GM23338 (cell line): ENCODE data around the gene SNRPA1. TPM values are rescaled to one million over a fixed set of nuclear protein-coding genes. Genes with fewer than 3 reads are reported as not detected.

Experiments used
- ATAC-seq: fragments of 200-7000 bp; cut with Tn5 transposase; 3 replicates; pipeline ENCODE4 v1.9.1; 2020
- DNase-seq: peaks from one replicate; pipeline ENCODE4 v3.0.0-alpha.2; 2015; ENCODE audit warnings: low spot score
- H2AFZ ChIP-seq: fragments of 200-600 bp; sonication (generic); 2 replicates; pipeline ENCODE4 v1.8.0; 2016; ENCODE audit warnings: antibody characterized with exemption, mild to moderate bottlenecking, moderate library complexity
- H3F3A ChIP-seq: fragments of 200-600 bp; sonication (generic); replicated peaks from 2 replicates; pipeline ENCODE4 v1.8.0; 2017; ENCODE audit warnings: antibody characterized with exemption, mixed run types, low read depth
- H3K27ac ChIP-seq: fragments of 200-600 bp; sonication (generic); 2 replicates; pipeline ENCODE4 v1.6.1; 2016; ENCODE audit warnings: low read depth
- H3K27me3 ChIP-seq: fragments of 200-600 bp; sonication (generic); 2 replicates; pipeline ENCODE4 v1.8.0; 2016; ENCODE audit warnings: mild to moderate bottlenecking, mixed run types, moderate library complexity; ENCODE audit not compliant: insufficient read depth
- H3K36me3 ChIP-seq: fragments of 200-600 bp; sonication (generic); 2 replicates; pipeline ENCODE4 v1.8.0; 2016; ENCODE audit warnings: mild to moderate bottlenecking; ENCODE audit not compliant: insufficient read depth
- H3K4me1 ChIP-seq: fragments of 200-600 bp; sonication (generic); 2 replicates; pipeline ENCODE4 v1.8.0; 2016; ENCODE audit warnings: mild to moderate bottlenecking, moderate library complexity; ENCODE audit not compliant: insufficient read depth
- H3K4me2 ChIP-seq: fragments of 200-600 bp; sonication (generic); 2 replicates; pipeline ENCODE4 v1.7.1; 2017; ENCODE audit warnings: mixed run types
- H3K4me3 ChIP-seq: fragments of 200-600 bp; sonication (generic); 2 replicates; pipeline ENCODE4 v1.6.1; 2016; ENCODE audit warnings: mixed run types
- H3K79me2 ChIP-seq: fragments of 200-600 bp; sonication (generic); replicated peaks from 2 replicates; pipeline ENCODE4 v1.8.0; 2017; ENCODE audit warnings: mild to moderate bottlenecking; ENCODE audit not compliant: insufficient read depth
- H3K9me2 ChIP-seq: fragments of 200-600 bp; sonication (generic); 2 replicates; pipeline ENCODE4 v1.8.0; 2017; ENCODE audit not compliant: insufficient read depth
- H4K20me1 ChIP-seq: fragments of 200-600 bp; sonication (generic); replicated peaks from 2 replicates; pipeline ENCODE4 v1.8.0; 2017; ENCODE audit warnings: mild to moderate bottlenecking; ENCODE audit not compliant: insufficient read depth
- H3K27ac Mint-ChIP-seq: 2 replicates; pipeline ENCODE4 v1.8.0; 2020; ENCODE audit warnings: inconsistent platforms, mild to moderate bottlenecking, moderate library complexity, mixed read lengths
- H3K27me3 Mint-ChIP-seq: 3 replicates; pipeline ENCODE4 v1.8.0; 2022; ENCODE audit warnings: low read depth, mild to moderate bottlenecking, moderate library complexity, mixed read lengths, inconsistent platforms; ENCODE audit not compliant: insufficient read depth, poor library complexity
- H3K36me3 Mint-ChIP-seq: 3 replicates; pipeline ENCODE4 v1.8.0; 2021; ENCODE audit warnings: low read depth, mild to moderate bottlenecking, inconsistent platforms, moderate library complexity, mixed read lengths
- H3K4me1 Mint-ChIP-seq: 3 replicates; pipeline ENCODE4 v1.8.0; 2020; ENCODE audit warnings: mild to moderate bottlenecking, inconsistent platforms, mixed read lengths
- H3K4me3 Mint-ChIP-seq: 3 replicates; pipeline ENCODE4 v1.8.0; 2021; ENCODE audit warnings: moderate library complexity, mild to moderate bottlenecking, inconsistent platforms, mixed read lengths
- H3K9me3 Mint-ChIP-seq: 3 replicates; pipeline ENCODE4 v1.8.0; 2020; ENCODE audit warnings: moderate library complexity, mild to moderate bottlenecking, inconsistent platforms, mixed read lengths
- CREB1 ChIP-seq: fragments of 250-450 bp; sonication (Bioruptor Pico); IDR thresholded peaks from 2 replicates; pipeline ENCODE4 v1.5.0; 2020; ENCODE audit warnings: low read depth, mild to moderate bottlenecking, moderate library complexity
- CTCF ChIP-seq, 2 experiments: fragments of 200-600 bp in 1 of 2; sonication (generic) in 1 of 2; conservative IDR thresholded peaks; 2 replicates each; pipeline versions ENCODE4 v1.5.1 to v1.6.1; 2016 to 2017; ENCODE audit warnings: antibody characterized with exemption in 2 of 2, low read depth in 2 of 2, mild to moderate bottlenecking in 2 of 2, moderate library complexity in 1 of 2
- ETS1 ChIP-seq: IDR thresholded peaks from 2 replicates; pipeline ENCODE4 v1.6.1; 2016; ENCODE audit warnings: antibody characterized with exemption
- EZH2 ChIP-seq: fragments of 200-600 bp; sonication (generic); IDR thresholded peaks from one replicate; pipeline ENCODE4 v1.8.0; 2017; ENCODE audit warnings: antibody characterized with exemption, mild to moderate bottlenecking, low read depth; ENCODE audit not compliant: unreplicated experiment
- EZH2phosphoT487 ChIP-seq: fragments of 200-600 bp; sonication (generic); IDR thresholded peaks from one replicate; pipeline ENCODE4 v1.8.1; 2018; ENCODE audit warnings: antibody characterized with exemption; ENCODE audit not compliant: unreplicated experiment
- JUNB ChIP-seq: IDR thresholded peaks from one replicate; pipeline ENCODE4 v1.6.1; 2016; ENCODE audit warnings: antibody characterized with exemption; ENCODE audit not compliant: unreplicated experiment
- NANOG ChIP-seq: IDR thresholded peaks from 2 replicates; pipeline ENCODE4 v1.6.1; 2016; ENCODE audit warnings: antibody characterized with exemption, borderline replicate concordance
- POLR2AphosphoS5 ChIP-seq: IDR thresholded peaks from 2 replicates; pipeline ENCODE4 v1.6.1; 2016; ENCODE audit warnings: antibody characterized with exemption, low read depth
- REST ChIP-seq: IDR thresholded peaks from one replicate; pipeline ENCODE4 v1.6.1; 2018; ENCODE audit warnings: antibody characterized with exemption; ENCODE audit not compliant: unreplicated experiment
- STAT1 ChIP-seq: IDR thresholded peaks from one replicate; pipeline ENCODE4 v1.6.1; 2016; ENCODE audit warnings: antibody characterized with exemption; ENCODE audit not compliant: unreplicated experiment
- ZNF114 ChIP-seq: fragments of 250-450 bp; sonication (Bioruptor Pico); IDR thresholded peaks from 2 replicates; pipeline ENCODE4 v1.5.0; 2020; ENCODE audit warnings: mild to moderate bottlenecking, moderate library complexity
- ZNF331 ChIP-seq: fragments of 250-450 bp; sonication (Bioruptor Pico); IDR thresholded peaks from 2 replicates; pipeline ENCODE4 v1.5.0; 2020; ENCODE audit warnings: low read depth, mild to moderate bottlenecking, moderate library complexity
- ZNF462 ChIP-seq: fragments of 250-450 bp; sonication (Bioruptor Pico); IDR thresholded peaks from 2 replicates; pipeline ENCODE4 v1.5.0; 2020; ENCODE audit warnings: mild to moderate bottlenecking, moderate library complexity
- polyA plus RNA-seq: library from polyadenylated mRNA; unstranded; fragments of >200 nt; fragmentation: Nextera tagmentation; extraction: Ambion mirVana; gene quantifications from 2 replicates; pipeline ENCODE4 v1.2.1, GENCODE V29; 2016
- total RNA-seq: library from RNA; depleted of rRNA; stranded (reverse); fragments of >200 nt; shearing (Covaris generic); gene quantifications from 2 replicates; pipeline ENCODE4 v1.2.3, GENCODE V29; 2014

The SNRPA1 gene
- total and polyA plus RNA-seq, 2 experiments from 2014 or later = 170 to 361 TPM

GRCh38 chr15:101277943-101278564 lies 17.0 kb downstream of the SNRPA1 start:
- Histone ChIP-seq H3K9me2 (no peaks in the 10 kb centered on the region), H3K4me3 (peak overlapping the region; percentile 100), H3K4me1 (peaks cover 8% of the 10 kb centered on the region), H3K79me2 (peaks cover 19% of the 10 kb centered on the region), H3K27ac (no peak overlapping the region), H4K20me1 (peaks cover 11% of the 10 kb centered on the region), H3K4me2 (peak overlapping the region; percentile 100), H3K36me3 (peaks cover 40% of the 10 kb centered on the region), H2AFZ (peak overlapping the region; percentile 92; the same call in 1 of the 2 replicates), H3K27me3 (no peaks in the 10 kb centered on the region), H3F3A (peaks cover 44% of the 10 kb centered on the region)
- Mint-ChIP-seq H3K4me3 (peak overlapping the region; percentile 83), H3K27ac (no peak overlapping the region), H3K36me3 (peaks cover 52% of the 10 kb centered on the region), H3K9me3 (no peaks in the 10 kb centered on the region), H3K4me1 (peaks cover 7% of the 10 kb centered on the region; the same call in 2 of the 3 replicates), H3K27me3 (peaks cover 9% of the 10 kb centered on the region)
- ATAC-seq (no peak), DNase-seq (peak; percentile 29)
- TF ChIP-seq ZNF114 (CRISPR knock-in tag) = no peak
- no peak for TF ChIP-seq REST
- no peak for TF ChIP-seq CTCF (conservative IDR thresholded peaks at IDR 0.05; ENCODE audit: low read depth in 2 of 2)
- TF ChIP-seq STAT1 = no peak
- TF ChIP-seq POLR2AphosphoS5 = no peak
- no peak for TF ChIP-seq NANOG
- TF ChIP-seq JUNB = no peak
- TF ChIP-seq CREB1 (CRISPR knock-in tag) = no peak
- no peak for TF ChIP-seq ZNF331 (CRISPR knock-in tag)
- no peak for TF ChIP-seq ETS1
- no peak for TF ChIP-seq ZNF462 (CRISPR knock-in tag)
- TF ChIP-seq EZH2phosphoT487 = no peak
- no peak for TF ChIP-seq EZH2
